Measurements from ENCODE around the gene SVOPL.
"Not testable (repeated sequence)": the region's sequence is repeated elsewhere in the genome, so short reads cannot be mapped to it uniquely, and the experiment has no call there.

Gene SVOPL

DNA sequence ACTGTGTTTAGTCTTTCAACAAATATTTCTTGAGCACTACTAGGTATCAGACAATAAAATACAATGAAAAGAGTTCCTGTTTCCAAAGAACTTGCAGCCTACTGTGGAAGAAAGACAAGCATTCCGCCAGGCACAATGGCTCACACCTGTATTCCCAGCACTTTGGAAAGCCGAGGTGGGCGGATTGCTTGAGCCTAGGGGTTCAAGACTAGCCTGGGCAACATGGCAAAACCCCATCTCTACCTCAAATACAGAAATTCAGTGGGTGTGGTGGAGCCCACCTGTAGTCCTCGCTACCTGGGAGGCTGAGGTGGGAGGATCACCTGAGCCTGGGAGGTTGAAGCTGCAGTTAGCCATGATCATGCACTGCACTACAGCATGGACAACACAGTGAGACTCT lies 6.1 kb downstream of the SVOPL start:
- H3K27ac ChIP-seq (ENCODE audit: insufficient read depth in 1 of 2, low read depth in 1 of 2, low read length in 2 of 2, poor library complexity in 1 of 2, severe bottlenecking in 2 of 2) = no peak overlapping the region
- DNase-seq = no peak
- no peaks in the 10 kb centered on the region for H3K36me3 ChIP-seq (ENCODE audit: control insufficient read depth in 4 of 4, insufficient read depth in 4 of 4, low read length in 3 of 4)
- 100% methylated on average over 1 of the region's 4 CpGs for whole genome bisulfite sequencing (ENCODE audit: insufficient coverage)
- H3K4me1 ChIP-seq (ENCODE audit: control extremely low read depth in 1 of 4, control insufficient read depth in 4 of 4, insufficient read depth in 4 of 4, low read length in 3 of 4) = no peaks in the 10 kb centered on the region
- no peaks in the 10 kb centered on the region for H3K27me3 ChIP-seq (replicated peaks in 2 of 5; ENCODE audit: control insufficient read depth in 4 of 5, insufficient read depth in 5 of 5, low read length in 4 of 5)
- H3K4me3 ChIP-seq (ENCODE audit: control insufficient read depth in 1 of 7, extremely low read depth in 1 of 7, insufficient read depth in 4 of 7, low read depth in 2 of 7, low read length in 6 of 7) = no peak overlapping the region
- H3K9me3 ChIP-seq (ENCODE audit: control extremely low read depth in 1 of 5, control insufficient read depth in 4 of 5, insufficient read depth in 2 of 5, low read depth in 1 of 5, low read length in 4 of 5) = no peaks in the 10 kb centered on the region
- ChIA-PET CTCF (interaction anchor here (1.2 kb wide), 1 partner anchor 31 kb away, joined by 3 read pairs; no protein-coding TSS in a partner anchor), POLR2A (no interaction called here)

DNA sequence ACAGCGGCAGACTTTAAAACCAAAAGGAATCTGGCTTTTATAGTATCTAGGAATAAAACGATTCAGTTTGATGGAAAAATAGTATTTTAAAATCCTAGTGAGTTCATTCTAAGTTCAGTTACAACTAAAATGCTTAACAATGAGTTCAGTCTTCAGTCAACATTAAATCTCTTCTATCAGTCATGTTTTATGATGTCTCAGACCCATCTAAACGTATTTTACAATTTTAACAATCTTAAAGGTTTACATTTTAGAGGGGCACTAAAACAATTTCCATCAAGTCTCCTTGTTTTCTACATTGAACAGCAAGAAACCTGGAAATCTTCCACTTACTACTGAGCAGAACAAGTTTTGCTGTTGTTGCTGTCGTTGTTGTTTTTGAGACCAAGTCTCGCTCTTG lies 10.0 kb downstream of the SVOPL start:
- ChIA-PET POLR2A (no interaction called here), CTCF (no interaction called here)
- Histone ChIP-seq H3K4me3 (ENCODE audit: control insufficient read depth in 1 of 7, extremely low read depth in 1 of 7, insufficient read depth in 4 of 7, low read depth in 2 of 7, low read length in 6 of 7) (no peak overlapping the region), H3K27me3 (replicated peaks in 2 of 5; ENCODE audit: control insufficient read depth in 4 of 5, insufficient read depth in 5 of 5, low read length in 4 of 5) (no peaks in the 10 kb centered on the region), H3K36me3 (ENCODE audit: control insufficient read depth in 4 of 4, insufficient read depth in 4 of 4, low read length in 3 of 4) (no peaks in the 10 kb centered on the region), H3K9me3 (ENCODE audit: control extremely low read depth in 1 of 5, control insufficient read depth in 4 of 5, insufficient read depth in 2 of 5, low read depth in 1 of 5, low read length in 4 of 5) (peaks cover 0 to 3% (median 0%) of the 10 kb centered on the region in 5 experiments), H3K27ac (ENCODE audit: insufficient read depth in 1 of 2, low read depth in 1 of 2, low read length in 2 of 2, poor library complexity in 1 of 2, severe bottlenecking in 2 of 2) (no peak overlapping the region), H3K4me1 (ENCODE audit: control extremely low read depth in 1 of 4, control insufficient read depth in 4 of 4, insufficient read depth in 4 of 4, low read length in 3 of 4) (no peaks in the 10 kb centered on the region)
- 100% methylated on average over 3 of the region's 5 CpGs for WGBS (ENCODE audit: insufficient coverage)
- DNase-seq = no peak

DNA sequence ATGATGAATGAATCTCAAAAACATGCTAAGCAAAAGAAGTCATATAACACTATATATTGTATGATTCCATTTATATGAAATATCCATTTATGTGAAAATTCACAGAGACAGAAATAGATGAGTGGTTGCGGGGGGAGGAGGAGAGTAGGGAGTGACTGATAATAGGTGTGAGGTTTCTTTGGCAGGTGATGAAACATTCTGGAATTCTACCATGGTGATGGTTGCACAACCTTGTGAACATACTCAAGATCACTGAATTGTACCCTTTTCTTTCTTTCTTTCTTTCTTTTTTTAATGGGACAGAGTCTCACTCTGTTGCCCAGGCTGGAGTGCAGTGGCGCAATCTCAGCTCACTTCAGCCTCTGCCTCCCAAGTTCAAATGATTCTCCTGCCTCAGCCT lies 10.7 kb downstream of the SVOPL start:
- CTCF ChIA-PET = no interaction called here
- 100% methylated on average over 2 of the region's 2 CpGs for WGBS (ENCODE audit: insufficient coverage)

DNA sequence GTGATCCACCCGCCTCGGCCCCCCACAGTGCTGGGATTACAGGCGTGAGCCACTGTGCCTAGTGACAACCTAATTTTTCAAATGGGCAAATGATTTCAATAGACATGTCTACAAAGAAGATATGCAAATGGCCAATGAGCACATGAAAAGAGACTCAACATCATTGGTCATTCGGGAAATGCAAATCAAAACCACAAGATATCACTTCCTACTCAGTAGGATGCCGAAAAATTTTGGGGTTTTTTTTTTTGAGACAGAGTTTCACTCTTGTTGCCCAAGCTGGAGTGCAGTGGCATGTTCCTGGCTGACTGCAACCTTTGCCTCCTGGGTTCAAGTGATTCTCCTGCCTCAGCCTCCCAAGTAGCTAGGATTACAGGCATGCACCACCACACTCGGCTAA lies 13.1 kb downstream of the SVOPL start:
- H3K27me3 ChIP-seq (replicated peaks in 2 of 5; ENCODE audit: control insufficient read depth in 4 of 5, insufficient read depth in 5 of 5, low read length in 4 of 5); H3K4me3 ChIP-seq (ENCODE audit: control insufficient read depth in 1 of 7, extremely low read depth in 1 of 7, insufficient read depth in 4 of 7, low read depth in 2 of 7, low read length in 6 of 7); H3K9me3 ChIP-seq (ENCODE audit: control extremely low read depth in 1 of 5, control insufficient read depth in 4 of 5, insufficient read depth in 2 of 5, low read depth in 1 of 5, low read length in 4 of 5); H3K27ac ChIP-seq (ENCODE audit: insufficient read depth in 1 of 2, low read depth in 1 of 2, low read length in 2 of 2, poor library complexity in 1 of 2, severe bottlenecking in 2 of 2); H3K36me3 ChIP-seq (ENCODE audit: control insufficient read depth in 4 of 4, insufficient read depth in 4 of 4, low read length in 3 of 4); CTCF ChIA-PET; H3K4me1 ChIP-seq (ENCODE audit: control extremely low read depth in 1 of 4, control insufficient read depth in 4 of 4, insufficient read depth in 4 of 4, low read length in 3 of 4); DNase-seq: not testable (repeated sequence)
- POLR2A ChIA-PET = interaction anchor here (0.6 kb wide), 1 partner anchor 39 kb away, joined by 3 read pairs; no protein-coding TSS in a partner anchor
- 100% methylated on average over 5 of the region's 6 CpGs for WGBS (ENCODE audit: insufficient coverage)

More for the DNA sequence above, 10.7 kb downstream of the SVOPL start:
- Histone ChIP-seq H3K4me1 (ENCODE audit: control extremely low read depth in 1 of 4, control insufficient read depth in 4 of 4, insufficient read depth in 4 of 4, low read length in 3 of 4) (no peaks in the 10 kb centered on the region), H3K4me3 (ENCODE audit: control insufficient read depth in 1 of 7, extremely low read depth in 1 of 7, insufficient read depth in 4 of 7, low read depth in 2 of 7, low read length in 6 of 7) (no peak overlapping the region), H3K27ac (ENCODE audit: insufficient read depth in 1 of 2, low read depth in 1 of 2, low read length in 2 of 2, poor library complexity in 1 of 2, severe bottlenecking in 2 of 2) (no peak overlapping the region), H3K27me3 (replicated peaks in 2 of 5; ENCODE audit: control insufficient read depth in 4 of 5, insufficient read depth in 5 of 5, low read length in 4 of 5) (no peaks in the 10 kb centered on the region), H3K9me3 (ENCODE audit: control extremely low read depth in 1 of 5, control insufficient read depth in 4 of 5, insufficient read depth in 2 of 5, low read depth in 1 of 5, low read length in 4 of 5) (peaks cover 0 to 3% (median 0%) of the 10 kb centered on the region in 5 experiments), H3K36me3 (ENCODE audit: control insufficient read depth in 4 of 4, insufficient read depth in 4 of 4, low read length in 3 of 4) (no peaks in the 10 kb centered on the region)
- DNase-seq = no peak
- POLR2A ChIA-PET = no interaction called here

DNA sequence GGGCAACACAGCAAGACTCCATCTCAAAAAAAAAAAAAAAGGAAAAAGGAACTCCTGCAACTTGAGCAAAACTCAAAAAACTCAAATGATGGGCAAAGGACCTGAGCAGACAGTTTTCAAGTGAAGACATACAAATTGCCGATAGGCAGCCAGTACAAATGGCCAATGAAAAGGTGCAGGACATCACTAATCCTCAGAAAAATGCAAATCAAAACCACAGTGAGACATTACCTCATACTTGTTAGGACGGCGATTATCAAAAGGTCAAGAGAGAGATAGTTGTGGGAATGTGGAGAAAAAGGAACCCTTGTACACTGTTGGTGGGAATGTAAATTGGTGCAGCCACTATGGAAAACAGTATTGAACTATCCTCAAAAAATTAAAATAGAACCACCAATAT lies 16.8 kb downstream of the SVOPL start:
- DNase-seq = no peak
- Histone ChIP-seq H3K9me3 (ENCODE audit: control extremely low read depth in 1 of 5, control insufficient read depth in 4 of 5, insufficient read depth in 2 of 5, low read depth in 1 of 5, low read length in 4 of 5) (peaks cover 0 to 3% (median 0%) of the 10 kb centered on the region in 5 experiments), H3K27me3 (replicated peaks in 2 of 5; ENCODE audit: control insufficient read depth in 4 of 5, insufficient read depth in 5 of 5, low read length in 4 of 5) (no peaks in the 10 kb centered on the region), H3K4me3 (ENCODE audit: control insufficient read depth in 1 of 7, extremely low read depth in 1 of 7, insufficient read depth in 4 of 7, low read depth in 2 of 7, low read length in 6 of 7) (no peak overlapping the region), H3K27ac (ENCODE audit: insufficient read depth in 1 of 2, low read depth in 1 of 2, low read length in 2 of 2, poor library complexity in 1 of 2, severe bottlenecking in 2 of 2) (no peak overlapping the region), H3K36me3 (ENCODE audit: control insufficient read depth in 4 of 4, insufficient read depth in 4 of 4, low read length in 3 of 4) (no peaks in the 10 kb centered on the region), H3K4me1 (ENCODE audit: control extremely low read depth in 1 of 4, control insufficient read depth in 4 of 4, insufficient read depth in 4 of 4, low read length in 3 of 4) (no peaks in the 10 kb centered on the region)
- WGBS (ENCODE audit: insufficient coverage) = 94% methylated on average over 3 of the region's 3 CpGs
- POLR2A ChIA-PET = no interaction called here
- CTCF ChIA-PET = no interaction called here

DNA sequence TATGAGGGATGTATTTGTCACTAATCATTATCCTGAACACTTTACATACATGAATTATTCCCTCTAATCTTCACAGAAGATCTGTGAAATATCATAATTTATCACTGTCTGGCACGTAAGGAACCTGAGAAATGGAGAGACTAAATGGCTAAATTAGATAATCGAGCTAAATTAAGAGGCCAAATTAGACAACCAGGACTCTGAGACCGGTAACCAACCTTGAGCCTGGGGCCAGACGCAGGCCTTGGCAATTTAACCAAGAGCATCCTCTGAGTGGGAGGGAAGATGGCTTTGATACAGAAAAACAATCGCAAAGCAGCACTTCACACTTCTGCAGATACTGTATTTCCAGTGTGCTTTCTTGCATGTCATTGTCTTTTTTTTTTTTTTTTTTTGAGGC lies 21.4 kb downstream of the SVOPL start:
- no peaks in the 10 kb centered on the region for H3K27me3 ChIP-seq (replicated peaks in 2 of 5; ENCODE audit: control insufficient read depth in 4 of 5, insufficient read depth in 5 of 5, low read length in 4 of 5)
- H3K9me3 ChIP-seq (ENCODE audit: control extremely low read depth in 1 of 5, control insufficient read depth in 4 of 5, insufficient read depth in 2 of 5, low read depth in 1 of 5, low read length in 4 of 5) = no peaks in the 10 kb centered on the region
- H3K36me3 ChIP-seq (ENCODE audit: control insufficient read depth in 4 of 4, insufficient read depth in 4 of 4, low read length in 3 of 4) = no peaks in the 10 kb centered on the region
- H3K4me3 ChIP-seq (ENCODE audit: control insufficient read depth in 1 of 7, extremely low read depth in 1 of 7, insufficient read depth in 4 of 7, low read depth in 2 of 7, low read length in 6 of 7) = no peak overlapping the region
- H3K27ac ChIP-seq (ENCODE audit: insufficient read depth in 1 of 2, low read depth in 1 of 2, low read length in 2 of 2, poor library complexity in 1 of 2, severe bottlenecking in 2 of 2) = no peak overlapping the region
- CTCF ChIA-PET = interaction anchor here (1.2 kb wide), 1 partner anchor 14 kb away, joined by 3 read pairs; no protein-coding TSS in a partner anchor
- no peak for DNase-seq
- POLR2A ChIA-PET = no interaction called here
- H3K4me1 ChIP-seq (ENCODE audit: control extremely low read depth in 1 of 4, control insufficient read depth in 4 of 4, insufficient read depth in 4 of 4, low read length in 3 of 4) = no peaks in the 10 kb centered on the region
- 63% methylated on average over 5 of the region's 5 CpGs for WGBS (ENCODE audit: insufficient coverage)

DNA sequence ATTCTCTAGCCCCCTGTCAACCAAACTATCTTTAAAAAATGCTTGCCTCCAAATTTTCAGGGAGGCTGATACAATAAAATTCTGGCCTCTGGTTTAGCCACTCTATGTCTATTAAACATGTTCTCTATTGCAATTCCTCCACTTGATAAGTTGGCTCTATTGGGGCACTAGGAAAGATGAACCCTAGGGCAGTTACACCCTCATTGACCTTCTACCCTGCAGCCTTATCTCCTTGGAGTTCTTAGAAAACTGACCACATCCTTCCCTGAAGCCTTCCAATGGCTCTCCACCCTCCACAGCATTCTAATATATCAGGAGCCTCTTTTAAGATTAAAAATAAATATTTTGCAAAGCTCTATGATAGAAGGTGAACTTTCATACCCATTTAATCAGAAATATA lies 30.6 kb downstream of the SVOPL start:
- no peaks in the 10 kb centered on the region for H3K27me3 ChIP-seq (replicated peaks in 2 of 5; ENCODE audit: control insufficient read depth in 4 of 5, insufficient read depth in 5 of 5, low read length in 4 of 5)
- CTCF ChIA-PET = no interaction called here
- no peak overlapping the region for H3K27ac ChIP-seq (ENCODE audit: insufficient read depth in 1 of 2, low read depth in 1 of 2, low read length in 2 of 2, poor library complexity in 1 of 2, severe bottlenecking in 2 of 2)
- DNase-seq = no peak
- no peak overlapping the region for H3K4me3 ChIP-seq (ENCODE audit: control insufficient read depth in 1 of 7, extremely low read depth in 1 of 7, insufficient read depth in 4 of 7, low read depth in 2 of 7, low read length in 6 of 7)
- H3K4me1 ChIP-seq (ENCODE audit: control extremely low read depth in 1 of 4, control insufficient read depth in 4 of 4, insufficient read depth in 4 of 4, low read length in 3 of 4) = peaks cover 4 to 25% (median 17%) of the 10 kb centered on the region in 4 experiments
- POLR2A ChIA-PET = no interaction called here
- peaks cover 0 to 2% (median 0%) of the 10 kb centered on the region in 5 experiments for H3K9me3 ChIP-seq (ENCODE audit: control extremely low read depth in 1 of 5, control insufficient read depth in 4 of 5, insufficient read depth in 2 of 5, low read depth in 1 of 5, low read length in 4 of 5)
- H3K36me3 ChIP-seq (ENCODE audit: control insufficient read depth in 4 of 4, insufficient read depth in 4 of 4, low read length in 3 of 4) = no peaks in the 10 kb centered on the region
